ENCODE data around the gene ADAM15. TPM values are rescaled to one million over a fixed set of nuclear protein-coding genes. Genes with fewer than 3 reads are reported as not detected.

The ADAM15 gene
- total and polyA plus RNA-seq, 9 donors: 41.8 to 83.2 (median 65.0) TPM

DNA sequence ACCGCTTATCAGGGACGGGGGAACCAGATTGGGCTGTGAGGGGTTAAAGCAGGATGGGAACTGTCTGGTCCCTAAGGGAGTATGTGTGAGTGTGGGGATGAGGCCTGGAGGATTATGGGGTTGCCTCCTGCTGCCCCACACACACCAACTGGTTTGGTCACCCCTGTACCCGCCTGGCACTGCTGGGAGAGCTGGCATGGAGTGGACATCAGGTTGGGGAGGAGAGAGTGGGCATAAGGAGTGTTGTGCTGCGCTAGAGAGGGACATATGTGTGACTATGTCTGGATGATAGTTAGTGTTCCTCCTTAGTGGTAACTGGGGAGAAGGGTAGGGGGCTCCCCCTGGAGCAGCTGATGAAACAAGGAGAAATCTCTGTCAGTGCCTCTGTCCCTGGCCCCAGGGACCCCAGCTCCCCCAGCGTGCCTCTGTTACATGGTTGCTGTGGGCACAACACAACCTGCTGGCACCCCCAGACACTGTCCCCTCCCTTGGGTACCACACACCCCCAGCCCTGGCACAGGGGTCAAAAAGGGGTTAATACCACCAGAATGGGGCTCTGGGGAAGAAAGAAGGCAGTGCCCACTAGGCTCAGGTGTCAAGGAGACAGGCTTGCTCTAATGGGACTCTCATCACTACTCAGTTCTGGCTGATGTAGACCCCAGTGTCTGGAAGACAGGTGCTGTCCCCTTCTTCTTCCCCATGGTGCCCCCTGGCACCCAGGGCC lies 46.6 kb upstream of the ADAM15 start:
- H3K36me3 ChIP-seq (ENCODE audit: control insufficient read depth, insufficient read depth, low read length): no peaks in the 10 kb centered on the region
- no peaks in the 10 kb centered on the region for H3K27me3 ChIP-seq (ENCODE audit: control insufficient read depth, insufficient read depth, low read length)
- peaks cover 82% of the 10 kb centered on the region for H3K4me1 ChIP-seq (ENCODE audit: control insufficient read depth, insufficient read depth, low read length)
- H3K27ac ChIP-seq (ENCODE audit: low read length): peak overlapping the region; percentile 95
- WGBS (ENCODE audit: insufficient coverage): 36% methylated on average over 2 of the region's 5 CpGs
- no peaks in the 10 kb centered on the region for H3K9me3 ChIP-seq (replicated peaks; ENCODE audit: control insufficient read depth, low read depth, low read length)
- peak overlapping the region; percentile 70 for H3K4me3 ChIP-seq (ENCODE audit: low read length)
- no peak for DNase-seq

DNA sequence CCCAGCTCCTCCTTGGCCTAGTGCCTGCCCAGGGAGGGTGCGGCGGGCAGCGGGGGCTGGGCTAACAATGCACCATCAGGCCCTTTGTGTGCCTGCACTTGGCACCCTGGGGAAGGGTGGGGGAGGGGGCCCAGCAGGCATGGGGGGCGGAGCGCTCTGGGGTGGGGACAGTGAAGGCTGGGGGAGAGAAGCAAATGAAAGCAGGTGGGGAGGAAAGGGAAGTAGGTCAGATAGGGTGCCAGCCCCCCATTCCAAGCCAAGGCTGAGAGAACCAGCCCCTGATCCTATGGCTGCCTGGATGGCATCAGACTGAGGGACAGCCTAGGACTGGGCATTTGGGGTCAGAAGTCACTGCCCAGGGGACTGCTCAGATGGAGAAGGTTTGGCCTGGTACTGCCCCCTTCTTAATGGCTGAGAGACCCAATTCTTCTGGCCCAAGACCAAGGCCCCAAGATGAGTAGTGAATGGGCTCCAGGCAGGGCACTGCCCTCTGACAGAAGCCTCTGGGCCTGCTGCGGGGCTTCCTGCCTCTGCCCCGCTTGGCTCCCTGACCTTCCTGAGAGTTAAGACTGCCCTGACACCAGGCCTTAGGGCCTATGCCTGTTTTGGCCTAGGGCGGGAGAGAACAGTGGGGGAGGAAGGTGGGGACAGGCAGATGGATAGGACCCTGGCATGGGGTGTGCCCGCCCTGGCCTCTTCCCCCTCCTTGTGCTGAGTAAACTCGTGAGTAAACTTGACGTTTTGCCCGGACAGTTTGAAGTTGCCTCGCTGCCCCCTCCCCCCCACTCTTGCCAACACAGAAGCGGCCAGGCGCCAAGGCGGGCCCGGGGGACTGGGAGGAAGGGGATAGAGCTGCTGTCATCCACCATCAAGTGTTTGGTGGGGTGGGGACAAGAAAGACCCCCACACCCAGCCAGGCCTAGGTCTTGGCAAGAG lies 45.8 kb upstream of the ADAM15 start:
- WGBS (ENCODE audit: insufficient coverage): no CpG with 5 or more reads among the region's 17 CpGs
- Histone ChIP-seq H3K36me3 (ENCODE audit: control insufficient read depth, insufficient read depth, low read length) (no peaks in the 10 kb centered on the region), H3K4me3 (ENCODE audit: low read length) (no peak overlapping the region), H3K4me1 (ENCODE audit: control insufficient read depth, insufficient read depth, low read length) (peaks cover 74% of the 10 kb centered on the region), H3K27me3 (ENCODE audit: control insufficient read depth, insufficient read depth, low read length) (no peaks in the 10 kb centered on the region), H3K9me3 (replicated peaks; ENCODE audit: control insufficient read depth, low read depth, low read length) (no peaks in the 10 kb centered on the region), H3K27ac (ENCODE audit: low read length) (peak overlapping the region; percentile 95)
- DNase-seq: no peak

DNA sequence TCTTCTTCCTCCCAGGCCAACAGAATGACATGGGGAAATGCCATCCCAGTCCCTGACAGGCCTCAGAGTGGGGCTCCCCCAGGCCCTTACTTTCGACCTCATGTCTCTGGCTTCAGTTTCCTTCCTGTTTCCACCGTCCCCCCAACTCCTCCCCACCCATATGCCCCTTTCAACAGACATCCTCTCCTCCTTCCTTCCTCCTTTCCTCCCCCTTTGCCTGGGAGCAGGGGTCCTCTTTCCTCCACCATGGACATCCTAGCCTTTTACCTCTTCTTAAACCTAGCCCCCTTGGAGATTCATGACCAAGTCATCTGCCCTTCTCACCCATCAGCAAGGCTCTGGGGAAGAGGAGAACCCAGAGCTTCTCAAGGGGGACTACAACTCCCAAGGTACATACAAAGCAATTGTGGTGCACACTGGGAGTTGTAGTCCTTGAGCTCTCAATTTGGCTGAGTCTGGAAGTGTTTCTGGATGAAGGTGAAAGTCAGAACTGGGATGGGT lies 44.5 kb upstream of the ADAM15 start:
- no peaks in the 10 kb centered on the region for H3K9me3 ChIP-seq (replicated peaks; ENCODE audit: control insufficient read depth, low read depth, low read length)
- 31% methylated on average over 2 of the region's 2 CpGs for WGBS (ENCODE audit: insufficient coverage)
- H3K27me3 ChIP-seq (ENCODE audit: control insufficient read depth, insufficient read depth, low read length): no peaks in the 10 kb centered on the region
- H3K4me1 ChIP-seq (ENCODE audit: control insufficient read depth, insufficient read depth, low read length): peaks cover 72% of the 10 kb centered on the region
- peak; percentile 78 for DNase-seq
- no peak overlapping the region for H3K4me3 ChIP-seq (ENCODE audit: low read length)
- no peak overlapping the region for H3K27ac ChIP-seq (ENCODE audit: low read length)
- no peaks in the 10 kb centered on the region for H3K36me3 ChIP-seq (ENCODE audit: control insufficient read depth, insufficient read depth, low read length)

DNA sequence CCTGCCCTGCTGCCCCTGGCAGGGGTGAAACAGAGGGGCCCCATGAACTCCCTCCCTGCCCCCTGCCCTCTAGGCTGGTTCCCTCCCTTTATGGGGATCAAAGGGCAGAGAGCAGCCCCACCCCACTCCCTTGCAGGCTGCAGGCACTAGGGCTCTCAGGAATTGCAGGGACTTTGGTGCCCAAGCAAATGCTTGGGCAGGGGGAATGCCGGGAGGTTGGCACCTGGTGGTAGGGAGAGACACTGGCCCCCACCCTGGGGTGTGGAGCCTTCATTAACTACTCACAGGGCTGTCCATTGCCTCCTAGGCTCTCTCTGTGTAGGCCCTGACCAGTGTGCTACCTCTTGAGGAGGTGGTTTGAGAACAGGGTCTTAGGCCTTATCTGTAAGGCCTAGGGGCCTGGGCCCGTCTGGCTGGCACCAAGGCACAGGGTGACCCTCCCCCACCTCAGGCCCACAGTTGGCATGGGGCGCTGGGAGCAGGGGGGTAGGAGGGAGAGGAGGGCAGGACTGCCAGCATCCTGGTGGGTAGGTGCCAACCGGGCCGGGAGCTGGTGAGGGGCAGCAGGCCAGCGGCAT lies 43.8 kb upstream of the ADAM15 start:
- Histone ChIP-seq H3K27ac (ENCODE audit: low read length) (no peak overlapping the region), H3K9me3 (replicated peaks; ENCODE audit: control insufficient read depth, low read depth, low read length) (no peaks in the 10 kb centered on the region), H3K27me3 (ENCODE audit: control insufficient read depth, insufficient read depth, low read length) (no peaks in the 10 kb centered on the region), H3K4me1 (ENCODE audit: control insufficient read depth, insufficient read depth, low read length) (peaks cover 77% of the 10 kb centered on the region), H3K4me3 (ENCODE audit: low read length) (no peak overlapping the region), H3K36me3 (ENCODE audit: control insufficient read depth, insufficient read depth, low read length) (no peaks in the 10 kb centered on the region)
- DNase-seq: no peak
- WGBS (ENCODE audit: insufficient coverage): 73% methylated on average over 4 of the region's 6 CpGs

DNA sequence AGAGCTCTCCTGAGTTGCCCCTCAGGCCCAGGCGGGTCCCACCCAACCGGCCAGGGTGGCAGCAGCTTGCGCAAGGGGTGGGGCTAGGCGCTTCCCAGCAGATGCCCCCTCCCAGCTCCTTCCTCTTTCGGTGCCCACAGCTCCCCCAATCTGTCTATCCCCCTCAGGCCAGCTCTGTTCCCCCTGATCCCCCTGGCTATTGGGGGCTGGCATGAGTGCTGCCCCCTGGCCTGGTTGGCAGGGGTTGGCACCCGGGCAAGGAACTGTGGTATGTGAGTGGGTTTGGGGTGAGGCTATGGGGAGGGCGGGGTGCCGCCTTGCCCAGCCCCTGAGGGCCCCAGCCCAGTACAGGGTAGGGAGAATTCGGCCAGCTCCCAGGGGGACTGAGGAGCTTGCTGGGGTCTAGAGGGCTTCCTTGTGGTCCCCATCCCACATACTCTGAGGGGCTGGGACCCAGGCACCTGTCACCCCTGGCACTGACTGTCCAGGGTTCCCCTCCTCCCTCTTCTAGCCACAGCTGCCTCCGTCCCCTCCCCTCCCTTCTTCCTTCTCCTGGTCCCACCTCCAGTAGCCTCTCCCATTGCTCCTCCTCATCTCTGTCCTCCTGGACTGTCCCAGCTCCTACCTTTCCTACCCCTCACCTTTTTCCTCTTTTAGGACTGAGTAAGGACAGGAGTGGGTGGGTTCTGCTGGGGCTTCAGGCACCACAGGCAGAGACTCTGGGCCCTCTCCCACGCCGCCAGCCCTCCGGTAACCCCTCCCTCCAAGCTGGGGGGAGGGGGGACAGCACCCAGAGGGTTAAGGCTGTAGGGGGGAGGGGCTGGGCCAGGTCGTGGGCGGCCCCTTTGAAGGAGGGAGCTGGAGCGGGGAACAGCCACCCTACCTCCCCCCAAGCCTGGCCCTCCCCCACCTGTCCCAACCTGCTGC lies 42.8 kb upstream of the ADAM15 start:
- H3K27ac ChIP-seq (ENCODE audit: low read length): no peak overlapping the region
- peak overlapping the region; percentile 15 for H3K4me3 ChIP-seq (ENCODE audit: low read length)
- peaks cover 76% of the 10 kb centered on the region for H3K4me1 ChIP-seq (ENCODE audit: control insufficient read depth, insufficient read depth, low read length)

DNA sequence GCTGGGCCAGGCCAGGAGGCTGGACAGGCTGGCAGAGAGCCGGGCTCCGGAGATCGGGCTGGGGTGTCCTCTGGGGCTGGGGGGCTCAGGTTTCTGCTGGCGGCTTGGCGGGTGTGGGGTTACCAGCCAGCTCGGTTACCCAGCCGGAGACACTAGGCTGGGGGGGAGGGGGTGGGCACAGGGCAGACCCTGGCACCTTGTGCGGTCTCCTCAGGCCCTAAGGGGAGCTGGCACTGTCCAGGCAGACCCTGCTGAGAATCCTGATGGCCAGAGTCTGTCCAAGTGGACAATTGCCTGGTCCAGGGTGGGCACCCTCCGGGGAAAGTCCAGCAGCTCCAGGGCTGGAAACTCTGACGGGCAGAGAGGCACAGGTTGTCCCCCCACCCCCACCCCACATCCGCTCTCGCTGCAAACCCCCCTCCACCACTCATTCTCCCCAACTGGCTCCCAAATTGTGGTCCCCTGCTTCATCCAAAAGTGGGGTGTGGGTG lies 41.9 kb upstream of the ADAM15 start:
- Histone ChIP-seq H3K36me3 (ENCODE audit: control insufficient read depth, insufficient read depth, low read length) (peaks cover 4% of the 10 kb centered on the region), H3K4me3 (ENCODE audit: low read length) (no peak overlapping the region), H3K27ac (ENCODE audit: low read length) (no peak overlapping the region), H3K4me1 (ENCODE audit: control insufficient read depth, insufficient read depth, low read length) (peaks cover 67% of the 10 kb centered on the region), H3K9me3 (replicated peaks; ENCODE audit: control insufficient read depth, low read depth, low read length) (no peaks in the 10 kb centered on the region), H3K27me3 (ENCODE audit: control insufficient read depth, insufficient read depth, low read length) (no peaks in the 10 kb centered on the region)
- whole genome bisulfite sequencing (ENCODE audit: insufficient coverage): 74% methylated on average over 8 of the region's 12 CpGs
- no peak for DNase-seq

More for the DNA sequence above, 42.8 kb upstream of the ADAM15 start:
- 60% methylated on average over 7 of the region's 16 CpGs for WGBS (ENCODE audit: insufficient coverage)
- DNase-seq: no peak
- Histone ChIP-seq H3K27me3 (ENCODE audit: control insufficient read depth, insufficient read depth, low read length) (no peaks in the 10 kb centered on the region), H3K9me3 (replicated peaks; ENCODE audit: control insufficient read depth, low read depth, low read length) (no peaks in the 10 kb centered on the region), H3K36me3 (ENCODE audit: control insufficient read depth, insufficient read depth, low read length) (no peaks in the 10 kb centered on the region)

DNA sequence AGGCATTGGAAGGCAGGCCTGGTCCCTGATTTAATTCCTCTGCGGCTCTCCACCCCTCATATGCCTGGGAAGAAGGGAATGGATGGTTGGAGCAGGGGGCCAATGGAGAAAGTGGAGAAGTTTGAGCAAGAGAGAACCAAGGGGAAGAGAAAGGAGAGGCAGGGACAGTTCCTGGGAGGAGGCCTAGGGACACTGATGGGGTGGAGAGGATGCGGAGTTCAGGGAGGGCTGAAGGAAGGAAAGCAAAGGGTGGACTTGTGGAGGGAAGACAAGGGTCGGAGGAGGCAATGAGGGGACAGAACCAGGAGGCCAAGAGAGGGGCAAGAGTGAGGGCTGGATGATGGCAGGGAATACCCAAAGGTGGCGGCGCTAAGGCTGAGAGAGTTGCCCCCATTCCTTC lies 41.4 kb upstream of the ADAM15 start:
- DNase-seq: no peak
- Histone ChIP-seq H3K4me1 (ENCODE audit: control insufficient read depth, insufficient read depth, low read length) (peaks cover 63% of the 10 kb centered on the region), H3K9me3 (replicated peaks; ENCODE audit: control insufficient read depth, low read depth, low read length) (no peaks in the 10 kb centered on the region), H3K27ac (ENCODE audit: low read length) (no peak overlapping the region), H3K4me3 (ENCODE audit: low read length) (no peak overlapping the region), H3K27me3 (ENCODE audit: control insufficient read depth, insufficient read depth, low read length) (no peaks in the 10 kb centered on the region), H3K36me3 (ENCODE audit: control insufficient read depth, insufficient read depth, low read length) (peaks cover 4% of the 10 kb centered on the region)
- WGBS (ENCODE audit: insufficient coverage): 83% methylated on average over 2 of the region's 5 CpGs

DNA sequence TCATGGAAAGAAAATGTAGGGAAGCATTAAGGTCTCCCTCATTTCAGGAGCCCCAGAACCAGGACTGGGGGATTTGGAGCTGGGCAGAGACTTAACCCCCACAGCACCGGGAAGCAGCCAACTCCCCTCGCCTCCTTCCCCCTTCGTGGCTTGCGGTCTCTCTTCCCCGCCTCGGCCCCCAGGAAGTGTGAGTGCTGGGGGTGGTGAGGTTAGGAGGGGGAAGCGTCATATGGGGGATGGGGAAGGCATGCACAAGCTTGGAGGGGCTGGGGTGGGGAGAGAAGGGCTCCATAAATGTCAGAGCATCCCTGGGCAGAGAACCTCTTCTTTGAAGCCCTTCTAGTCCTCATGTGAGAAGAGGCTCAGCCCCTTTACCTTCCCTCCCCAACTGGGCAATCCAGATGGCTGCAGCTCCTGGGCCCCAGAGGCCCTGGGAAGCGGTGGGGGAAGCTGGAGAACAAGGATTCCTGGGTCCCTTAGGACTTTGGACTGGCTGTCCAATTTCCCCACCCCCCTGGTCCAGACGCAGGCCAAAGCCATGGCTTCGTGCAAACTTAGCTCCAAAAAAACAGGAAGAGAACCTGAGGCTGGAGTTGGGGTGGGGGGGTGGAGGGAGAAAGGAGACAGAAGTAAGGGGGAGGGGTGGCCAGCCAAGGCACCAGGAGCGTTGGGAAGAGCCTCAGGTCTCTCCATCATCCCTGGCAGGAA lies 40.8 kb upstream of the ADAM15 start:
- H3K36me3 ChIP-seq (ENCODE audit: control insufficient read depth, insufficient read depth, low read length): peaks cover 4% of the 10 kb centered on the region
- H3K4me1 ChIP-seq (ENCODE audit: control insufficient read depth, insufficient read depth, low read length): peaks cover 58% of the 10 kb centered on the region
- H3K9me3 ChIP-seq (replicated peaks; ENCODE audit: control insufficient read depth, low read depth, low read length): no peaks in the 10 kb centered on the region
- DNase-seq: no peak
- no peaks in the 10 kb centered on the region for H3K27me3 ChIP-seq (ENCODE audit: control insufficient read depth, insufficient read depth, low read length)
- WGBS (ENCODE audit: insufficient coverage): no CpG with 5 or more reads among the region's 11 CpGs
- no peak overlapping the region for H3K27ac ChIP-seq (ENCODE audit: low read length)
- H3K4me3 ChIP-seq (ENCODE audit: low read length): no peak overlapping the region

DNA sequence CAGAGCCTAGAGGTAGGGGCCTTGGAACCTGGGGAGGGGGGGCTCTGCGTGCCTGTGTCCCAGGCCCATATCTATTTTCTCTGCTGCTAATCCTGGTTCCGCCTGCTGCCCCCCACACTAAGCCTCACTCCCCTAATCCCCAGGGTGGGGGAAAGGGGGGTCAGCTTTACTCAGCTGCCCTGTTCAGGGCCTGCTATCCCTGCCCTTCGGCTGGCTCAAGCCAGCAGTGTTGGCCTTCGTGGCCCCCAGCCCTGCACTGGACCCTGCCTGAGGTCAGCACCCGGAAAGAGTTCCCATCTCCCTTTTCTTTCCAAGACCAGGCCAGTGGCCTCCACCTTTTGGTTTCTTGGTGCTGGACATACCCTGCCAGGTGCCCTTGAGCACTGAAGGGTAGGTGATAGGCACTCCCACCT lies 40.1 kb upstream of the ADAM15 start:
- WGBS (ENCODE audit: insufficient coverage): 69% methylated on average over 3 of the region's 5 CpGs

More for the DNA sequence above, 40.1 kb upstream of the ADAM15 start:
- no peak overlapping the region for H3K4me3 ChIP-seq (ENCODE audit: low read length)
- H3K36me3 ChIP-seq (ENCODE audit: control insufficient read depth, insufficient read depth, low read length): peaks cover 4% of the 10 kb centered on the region
- H3K27ac ChIP-seq (ENCODE audit: low read length): no peak overlapping the region
- H3K27me3 ChIP-seq (ENCODE audit: control insufficient read depth, insufficient read depth, low read length): no peaks in the 10 kb centered on the region
- H3K9me3 ChIP-seq (replicated peaks; ENCODE audit: control insufficient read depth, low read depth, low read length): no peaks in the 10 kb centered on the region
- DNase-seq: no peak
- H3K4me1 ChIP-seq (ENCODE audit: control insufficient read depth, insufficient read depth, low read length): peaks cover 52% of the 10 kb centered on the region

Measured in muscle of leg (tissue), 11 donors.